GM12878 (cell line): ENCODE measurements around the gene MLLT3. TPM values are rescaled to one million over a fixed set of nuclear protein-coding genes. Genes with fewer than 3 reads are reported as not detected.

ENCODE experiments used
- ATAC-seq: fragments of 200-7000 bp; cut with Tn5 transposase; 3 replicates; pipeline ENCODE4 v1.9.1; 2020; ENCODE audit warnings: mild to moderate bottlenecking, moderate library complexity
- BruUV-seq: library from RNA; stranded (reverse); fragments of 400-500 nt; replicated peaks from 2 replicates; lab custom pipeline; 2021; lab: Mats Ljungman, UMichigan
- CTCF ChIA-PET: fragments of 300-600 bp; sonication (Branson Sonifier 250); formaldehyde crosslinking; extraction: SDS; loops from one replicate; lab custom pipeline; 2021; ENCODE audit warnings: inconsistent platforms; lab: Yijun Ruan, JAX
- POLR2A ChIA-PET: fragments of 350-600 bp; formaldehyde crosslinking; extraction: SDS; loops from one replicate; lab custom pipeline; 2021; ENCODE audit warnings: inconsistent platforms; lab: Charles Lee
- RAD21 ChIA-PET: fragments of 300-600 bp; sonication (Branson Sonifier 250); formaldehyde crosslinking; loops from one replicate; lab custom pipeline; 2023; ENCODE audit warnings: antibody characterized with exemption; ENCODE audit not compliant: unreplicated experiment; lab: Charles Lee
- SMC1A ChIA-PET: fragments of 300-600 bp; sonication (Branson Sonifier 250); formaldehyde crosslinking; loops from one replicate; lab custom pipeline; 2023; ENCODE audit not compliant: unreplicated experiment, uncharacterized antibody; lab: Charles Lee
- DNase-seq: peaks from one replicate; pipeline ENCODE4 v3.0.0-alpha.2; 2011; ENCODE audit warnings: low read depth, low spot score
- FAIRE-seq: peaks from 3 replicates; lab custom pipeline; 2011; peaks lifted over from hg19 to GRCh38; lab: Jason Lieb, UNC
- H2AFZ ChIP-seq: 2 replicates; pipeline ENCODE4 v1.6.0; 2011; ENCODE audit warnings: low read depth, low read length, control low read depth; ENCODE audit not compliant: control insufficient read depth
- H3K27ac ChIP-seq: 2 replicates; pipeline ENCODE4 v1.5.1; 2011; ENCODE audit warnings: control low read depth; ENCODE audit not compliant: control insufficient read depth, insufficient read depth
- H3K27me3 ChIP-seq, 2 experiments: replicated peaks in 1 of 2; 2 replicates each; pipeline versions ENCODE4 v1.6.0 to v1.6.1; 2011; ENCODE audit warnings: low read length in 1 of 2; ENCODE audit not compliant: control insufficient read depth in 2 of 2, insufficient read depth in 2 of 2
- H3K36me3 ChIP-seq, 2 experiments: 2 replicates each; pipeline ENCODE4 v1.5.1; 2011; ENCODE audit warnings: low read length in 1 of 2; ENCODE audit not compliant: control insufficient read depth in 2 of 2, insufficient read depth in 2 of 2
- H3K4me1 ChIP-seq: 2 replicates; pipeline ENCODE4 v1.6.1; 2011; ENCODE audit warnings: mild to moderate bottlenecking, low read length, moderate library complexity, mixed read lengths; ENCODE audit not compliant: control insufficient read depth, insufficient read depth
- H3K4me2 ChIP-seq: 2 replicates; pipeline ENCODE4 v1.6.0; 2011; ENCODE audit warnings: control low read depth; ENCODE audit not compliant: control insufficient read depth, insufficient read depth
- H3K4me3 ChIP-seq: fragments of 200-600 bp; sonication (generic); 2 replicates; pipeline ENCODE4 v1.5.1; 2016
- H3K79me2 ChIP-seq: 2 replicates; pipeline ENCODE4 v1.6.0; 2011; ENCODE audit warnings: low read length; ENCODE audit not compliant: control insufficient read depth, insufficient read depth
- H3K9ac ChIP-seq: 2 replicates; pipeline ENCODE4 v1.8.0; 2011; ENCODE audit warnings: low read length, control low read depth, mixed read lengths; ENCODE audit not compliant: control insufficient read depth, insufficient read depth
- H3K9me3 ChIP-seq: replicated peaks from 3 replicates; pipeline ENCODE4 v1.5.1; 2011; ENCODE audit warnings: mild to moderate bottlenecking, low read length; ENCODE audit not compliant: control insufficient read depth, insufficient read depth
- H4K20me1 ChIP-seq: 2 replicates; pipeline ENCODE4 v1.6.0; 2011; ENCODE audit not compliant: control insufficient read depth, insufficient read depth
- ATF2 ChIP-seq: IDR thresholded peaks from 2 replicates; pipeline ENCODE4 v1.6.1; 2012; ENCODE audit warnings: low read length, inconsistent platforms
- FOXK2 ChIP-seq: fragments of 450-650 bp; IDR thresholded peaks from 2 replicates; pipeline ENCODE4 v1.6.1; 2017; ENCODE audit warnings: mild to moderate bottlenecking, moderate library complexity
- GABPA ChIP-seq: IDR thresholded peaks from 2 replicates; pipeline ENCODE4 v1.6.1; 2014; ENCODE audit warnings: antibody characterized with exemption, low read depth, mild to moderate bottlenecking, inconsistent platforms
- IKZF2 ChIP-seq, 2 experiments: fragments of 450-650 bp; IDR thresholded peaks; 2 replicates each; pipeline ENCODE4 v1.6.1; 2017; ENCODE audit warnings: mild to moderate bottlenecking in 2 of 2, moderate library complexity in 2 of 2
- MTA2 ChIP-seq: fragments of 450-650 bp; IDR thresholded peaks from 2 replicates; pipeline ENCODE4 v1.6.1; 2016; ENCODE audit warnings: low read depth, mild to moderate bottlenecking, moderate library complexity
- SIN3A ChIP-seq: IDR thresholded peaks from 2 replicates; pipeline ENCODE4 v1.6.1; 2012; ENCODE audit warnings: low read depth, low read length, improper control_type of control experiment
- SKIL ChIP-seq: fragments of 450-650 bp; IDR thresholded peaks from 2 replicates; pipeline ENCODE4 v1.6.1; 2017; ENCODE audit warnings: mild to moderate bottlenecking, low read depth, inconsistent platforms; ENCODE audit not compliant: poor library complexity, severe bottlenecking
- STAT1 ChIP-seq: fragments of 450-650 bp; conservative IDR thresholded peaks from 2 replicates; pipeline ENCODE4 v1.6.1; 2014; ENCODE audit warnings: antibody characterized with exemption, mild to moderate bottlenecking
- TAF1 ChIP-seq: IDR thresholded peaks from 2 replicates; pipeline ENCODE4 v1.6.1; 2011; ENCODE audit warnings: mild to moderate bottlenecking, low read depth, low read length, borderline replicate concordance
- TCF7 ChIP-seq: IDR thresholded peaks from 2 replicates; pipeline ENCODE4 v1.6.1; 2014; ENCODE audit warnings: antibody characterized with exemption, borderline replicate concordance
- ZBTB11 ChIP-seq: fragments of 450-650 bp; formaldehyde crosslinking; IDR thresholded peaks from 2 replicates; pipeline ENCODE4 v1.5.0; 2022; ENCODE audit warnings: mild to moderate bottlenecking, missing genetic modification characterization
- ZNF592 ChIP-seq: fragments of 450-650 bp; IDR thresholded peaks from 2 replicates; pipeline ENCODE4 v1.6.1; 2017; ENCODE audit warnings: mild to moderate bottlenecking, moderate library complexity
- WGBS: methylation state at CpG from one replicate; pipeline ENCODE4 v1.1.6; 2016; ENCODE audit warnings: low lambda C conversion rate; ENCODE audit not compliant: insufficient replicate concordance, insufficient coverage; ENCODE audit errors: missing lambda C conversion rate; 5-methylcytosine and 5-hydroxymethylcytosine counted together
- in situ Hi-C: fragments of 300-500 bp; cut with MboI; formaldehyde crosslinking; loops from 9 replicates; pipeline ENCODE4 v1.14.3; 2018; ENCODE audit warnings: mixed read lengths
- intact Hi-C: fragments of 100-400 bp; cut with micrococcal nuclease; formaldehyde crosslinking; loops from one replicate; pipeline ENCODE4 v1.14.2; 2022; ENCODE audit not compliant: unreplicated experiment
- polyA plus RNA-seq, 11 experiments: library from polyadenylated mRNA; depleted of rRNA in 4 of 11; unstranded in 6 of 11; stranded (reverse) in 5 of 11; fragments of >200 nt; fragmentation: Nextera tagmentation in 4 of 11; fragmentation: Illumina TruSeq in 1 of 11; extraction: Ambion mirVana in 4 of 11; extraction: Trizol in 1 of 11; gene quantifications; 1 replicate in 1 of 11; 2 replicates in 10 of 11; pipeline versions ENCODE4 v1.2.1 to v1.2.3, GENCODE V29; 2011 to 2016; ENCODE audit warnings: inconsistent platforms in 2 of 11, missing spikeins in 2 of 11, low read depth in 1 of 11
- total RNA-seq, 4 experiments: library from RNA; depleted of rRNA in 3 of 4; stranded (reverse); fragments of >200 nt in 3 of 4; fragmentation: Illumina TruSeq in 1 of 4; extraction: Trizol in 1 of 4; gene quantifications; 2 replicates each; pipeline versions ENCODE4 v1.2.1 to v1.2.3, GENCODE V29; 2013 to 2021

MLLT3 gene
- total and polyA plus RNA-seq, 10 of the 15 experiments (the other 5 are each of a cell fraction or from before 2014, with no cell fraction given) = 17.7 to 72.3 (median 35.6) TPM

GRCh38 chr9:20466328-20467008 is 155.8 kb downstream of the MLLT3 start:
- H3K9ac ChIP-seq = no peak overlapping the region
- H3K79me2 ChIP-seq = peaks cover 12% of the 10 kb centered on the region
- H3K4me2 ChIP-seq = no peak overlapping the region
- FAIRE-seq = no peak
- POLR2A ChIA-PET = no interaction called here
- peak; percentile 47 for ATAC-seq
- CTCF ChIA-PET = interaction anchor here (1.4 kb wide), 1 partner anchor 27 kb away, joined by 3 read pairs; no protein-coding TSS in a partner anchor
- BruUV-seq = no TSS peak
- in situ Hi-C loops (no loop called here), intact Hi-C loops (no loop called here)
- H3K27me3 ChIP-seq = no peaks in the 10 kb centered on the region
- no peaks in the 10 kb centered on the region for H4K20me1 ChIP-seq
- RAD21 ChIA-PET = interaction anchor here (0.6 to 1.0 kb wide), 3 partner anchors 58 to 158 kb away, joined by 3 to 5 read pairs (median 3); no protein-coding TSS in a partner anchor
- peaks cover 9% of the 10 kb centered on the region for H3K4me1 ChIP-seq
- 83% methylated on average over 1 of the region's 1 CpG for WGBS
- no peak overlapping the region for H3K4me3 ChIP-seq
- no peaks in the 10 kb centered on the region for H3K36me3 ChIP-seq
- no peak overlapping the region for H3K27ac ChIP-seq
- SMC1A ChIA-PET = interaction anchor here (0.7 to 3.0 kb wide), 7 partner anchors 9 to 85 kb away, joined by 3 to 13 read pairs (median 5); no protein-coding TSS in a partner anchor
- H2AFZ ChIP-seq = no peak overlapping the region
- no peaks in the 10 kb centered on the region for H3K9me3 ChIP-seq
- no peak for DNase-seq
- TF ChIP-seq SIN3A (no peak), MTA2 (no peak), ZNF592 (no peak), FOXK2 (no peak), TCF7 (no peak), GABPA (no peak), STAT1 (no peak), TAF1 (no peak), SKIL (no peak), ATF2 (no peak), IKZF2 (IDR thresholded peaks at IDR 0.05) (no peak), ZBTB11 (CRISPR knock-in tag) (no peak)
